Common myeloid progenitor, CD34-positive (primary cell): ENCODE measurements around the gene IQUB.
A peak's percentile ranks its signal among the peaks of the same experiment; 100 is the strongest.

Experiments used
- CTCF ChIA-PET: fragments of 350-600 bp; sonication (Branson Sonifier 250); formaldehyde crosslinking; loops from one replicate; lab custom pipeline; 2021; ENCODE audit warnings: antibody characterized with exemption; lab: Charles Lee
- POLR2A ChIA-PET: fragments of 350-600 bp; sonication (Branson Sonifier 250); formaldehyde crosslinking; loops from one replicate; lab custom pipeline; 2021; ENCODE audit warnings: antibody characterized with exemption; lab: Charles Lee
- DNase-seq, 3 donors: peaks; one replicate each; pipeline versions ENCODE4 v3.0.0 to v3.0.0-alpha.2; 2013
- H3K27ac ChIP-seq, 2 experiments: 1 replicate in 1 of 2; 2 replicates in 1 of 2; pipeline ENCODE4 v1.7.0; 2013; ENCODE audit warnings: inconsistent platforms in 2 of 2, low read length in 2 of 2, mild to moderate bottlenecking in 2 of 2, low read depth in 1 of 2, moderate library complexity in 1 of 2; ENCODE audit not compliant: severe bottlenecking in 2 of 2, insufficient read depth in 1 of 2, poor library complexity in 1 of 2
- H3K27me3 ChIP-seq, 5 experiments: replicated peaks in 2 of 5; 1 replicate in 3 of 5; 2 replicates in 2 of 5; pipeline versions ENCODE4 v1.6.1 to v1.7.0; 2013; ENCODE audit warnings: low read length in 4 of 5, mild to moderate bottlenecking in 2 of 5, moderate library complexity in 2 of 5, inconsistent platforms in 1 of 5; ENCODE audit not compliant: insufficient read depth in 5 of 5, control insufficient read depth in 4 of 5
- H3K36me3 ChIP-seq, 4 experiments: 1 replicate in 2 of 4; 2 replicates in 2 of 4; pipeline versions ENCODE4 v1.6.1 to v1.7.0; 2013; ENCODE audit warnings: low read length in 3 of 4, control low read depth in 1 of 4, mild to moderate bottlenecking in 1 of 4; ENCODE audit not compliant: control insufficient read depth in 4 of 4, insufficient read depth in 4 of 4
- H3K4me1 ChIP-seq, 4 experiments: 1 replicate in 3 of 4; 2 replicates in 1 of 4; pipeline versions ENCODE4 v1.6.1 to v1.7.1; 2013; ENCODE audit warnings: low read length in 3 of 4, mild to moderate bottlenecking in 3 of 4, control low read depth in 1 of 4, inconsistent platforms in 1 of 4, moderate library complexity in 1 of 4; ENCODE audit not compliant: control insufficient read depth in 4 of 4, insufficient read depth in 4 of 4; ENCODE audit errors: control extremely low read depth in 1 of 4
- H3K4me3 ChIP-seq, 7 experiments: 1 replicate in 4 of 7; 2 replicates in 3 of 7; pipeline versions ENCODE4 v1.5.1 to v1.7.0; 2013; ENCODE audit warnings: mild to moderate bottlenecking in 7 of 7, low read length in 6 of 7, moderate library complexity in 6 of 7, inconsistent platforms in 2 of 7, low read depth in 2 of 7, control low read depth in 1 of 7; ENCODE audit not compliant: insufficient read depth in 4 of 7, control insufficient read depth in 1 of 7; ENCODE audit errors: extremely low read depth in 1 of 7
- H3K9me3 ChIP-seq, 5 experiments: 1 replicate in 4 of 5; 2 replicates in 1 of 5; pipeline versions ENCODE4 v1.6.1 to v1.7.1; 2013; ENCODE audit warnings: low read length in 4 of 5, mild to moderate bottlenecking in 2 of 5, inconsistent platforms in 1 of 5, low read depth in 1 of 5, moderate library complexity in 1 of 5; ENCODE audit not compliant: control insufficient read depth in 4 of 5, insufficient read depth in 2 of 5; ENCODE audit errors: control extremely low read depth in 1 of 5
- WGBS: methylation state at CpG from one replicate; pipeline ENCODE4 v1.1.5; 2013; ENCODE audit not compliant: insufficient coverage; 5-methylcytosine and 5-hydroxymethylcytosine counted together

The IQUB gene

DNA sequence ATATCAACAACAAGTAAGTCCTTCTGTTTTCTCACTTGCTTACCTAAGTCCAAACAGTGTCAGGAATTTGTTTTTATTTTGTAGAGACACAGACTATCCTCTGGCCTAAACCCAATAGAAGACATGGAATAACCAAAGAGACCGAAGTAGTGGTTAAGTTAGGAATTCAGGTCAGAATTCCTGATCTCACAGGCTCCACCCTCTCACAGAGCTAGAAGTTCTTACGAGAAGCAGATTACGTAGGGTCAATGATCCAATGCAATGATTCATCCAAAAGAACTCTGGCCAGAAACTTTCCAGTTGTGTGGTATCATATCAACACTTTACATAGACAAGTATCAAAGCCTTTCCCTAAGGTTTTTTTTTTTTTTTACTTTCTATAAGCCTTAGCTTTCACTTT lies 73.8 kb downstream of the IQUB start:
- WGBS: 100% methylated on average over 1 of the region's 3 CpGs
- POLR2A ChIA-PET: no interaction called here
- Histone ChIP-seq H3K36me3 (no peaks in the 10 kb centered on the region), H3K27me3 (no peaks in the 10 kb centered on the region), H3K4me3 (no peak overlapping the region), H3K27ac (no peak overlapping the region), H3K4me1 (no peaks in the 10 kb centered on the region), H3K9me3 (no peaks in the 10 kb centered on the region)
- DNase-seq: no peak
- CTCF ChIA-PET: no interaction called here

GRCh38 chr7:123455965-123456470 lies 78.4 kb downstream of the IQUB start:
- POLR2A ChIA-PET: no interaction called here
- CTCF ChIA-PET: no interaction called here

GRCh38 chr7:123440101-123440548 lies 94.3 kb downstream of the IQUB start:
- WGBS: 67% methylated on average over 1 of the region's 2 CpGs

More at GRCh38 chr7:123455965-123456470, 78.4 kb downstream of the IQUB start:
- no CpG with 5 or more reads among the region's 1 CpG for WGBS
- Histone ChIP-seq H3K9me3 (no peaks in the 10 kb centered on the region), H3K27me3 (no peaks in the 10 kb centered on the region), H3K4me1 (no peaks in the 10 kb centered on the region), H3K4me3 (no peak overlapping the region), H3K27ac (no peak overlapping the region), H3K36me3 (no peaks in the 10 kb centered on the region)
- no peak for DNase-seq

GRCh38 chr7:123439191-123439590 lies 95.2 kb downstream of the IQUB start:
- H3K4me3 ChIP-seq: no peak overlapping the region
- POLR2A ChIA-PET: no interaction called here
- H3K4me1 ChIP-seq: no peaks in the 10 kb centered on the region
- no peaks in the 10 kb centered on the region for H3K27me3 ChIP-seq
- CTCF ChIA-PET: no interaction called here
- H3K27ac ChIP-seq: no peak overlapping the region
- WGBS: no CpG with 5 or more reads among the region's 1 CpG
- no peaks in the 10 kb centered on the region for H3K36me3 ChIP-seq
- no peaks in the 10 kb centered on the region for H3K9me3 ChIP-seq
- no peak for DNase-seq

More at GRCh38 chr7:123440101-123440548, 94.3 kb downstream of the IQUB start:
- CTCF ChIA-PET: no interaction called here
- POLR2A ChIA-PET: no interaction called here
- no peaks in the 10 kb centered on the region for H3K4me1 ChIP-seq
- H3K9me3 ChIP-seq: no peaks in the 10 kb centered on the region
- no peak overlapping the region for H3K4me3 ChIP-seq
- DNase-seq: no peak
- H3K27ac ChIP-seq: no peak overlapping the region
- H3K27me3 ChIP-seq: no peaks in the 10 kb centered on the region
- no peaks in the 10 kb centered on the region for H3K36me3 ChIP-seq

GRCh38 chr7:123437447-123437995 lies 96.9 kb downstream of the IQUB start:
- Histone ChIP-seq H3K27me3 (no peaks in the 10 kb centered on the region), H3K27ac (no peak overlapping the region), H3K9me3 (no peaks in the 10 kb centered on the region), H3K4me3 (no peak overlapping the region), H3K4me1 (no peaks in the 10 kb centered on the region), H3K36me3 (no peaks in the 10 kb centered on the region)
- CTCF ChIA-PET: no interaction called here
- WGBS: 100% methylated on average over 1 of the region's 2 CpGs
- DNase-seq: peak; percentile 4 to 49 (median 32)
- POLR2A ChIA-PET: no interaction called here

DNA sequence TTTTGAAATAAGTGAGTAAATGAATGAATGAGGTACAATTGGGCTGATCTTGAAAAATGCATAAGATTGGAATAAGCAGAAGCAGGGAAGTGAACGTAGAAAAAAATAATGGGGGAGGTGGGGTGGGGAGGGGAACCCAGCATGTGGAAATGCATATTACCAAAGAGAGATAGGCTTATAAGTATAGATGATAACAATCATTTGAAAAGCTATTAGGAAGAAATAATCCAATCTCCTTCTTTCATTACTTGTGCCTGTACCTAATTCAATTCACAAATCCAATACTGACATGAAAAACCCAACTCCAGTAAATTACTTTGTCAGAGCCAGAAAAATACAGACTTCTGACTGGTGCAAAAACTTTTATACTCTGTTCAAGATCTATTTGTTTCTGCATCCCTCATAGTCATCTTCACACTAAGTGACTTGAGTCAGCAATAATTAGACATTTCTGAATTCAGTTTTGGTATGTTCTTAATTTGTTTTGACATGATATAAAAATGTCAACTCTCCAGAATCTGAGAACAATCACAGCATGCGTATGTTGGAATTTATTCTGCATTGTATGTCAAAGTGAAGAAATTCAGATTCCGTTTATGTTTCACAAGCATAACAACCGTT lies 99.2 kb downstream of the IQUB start:
- H3K9me3 ChIP-seq: no peaks in the 10 kb centered on the region
- 100% methylated on average over 1 of the region's 4 CpGs for WGBS
- no peak overlapping the region for H3K4me3 ChIP-seq
- H3K27me3 ChIP-seq: no peaks in the 10 kb centered on the region
- H3K4me1 ChIP-seq: no peaks in the 10 kb centered on the region
- ChIA-PET POLR2A (no interaction called here), CTCF (no interaction called here)
- DNase-seq: no peak
- H3K27ac ChIP-seq: no peak overlapping the region
- H3K36me3 ChIP-seq: no peaks in the 10 kb centered on the region

GRCh38 chr7:123433665-123434064 lies 100.7 kb downstream of the IQUB start:
- no peak overlapping the region for H3K27ac ChIP-seq
- POLR2A ChIA-PET: no interaction called here

More at GRCh38 chr7:123433665-123434064, 100.7 kb downstream of the IQUB start:
- no peaks in the 10 kb centered on the region for H3K4me1 ChIP-seq
- CTCF ChIA-PET: no interaction called here
- no peaks in the 10 kb centered on the region for H3K9me3 ChIP-seq
- no peaks in the 10 kb centered on the region for H3K27me3 ChIP-seq
- no peak for DNase-seq
- no peaks in the 10 kb centered on the region for H3K36me3 ChIP-seq
- no peak overlapping the region for H3K4me3 ChIP-seq
